CD4-positive, CD25-positive, alpha-beta regulatory T cell (primary cell): ENCODE measurements around the gene PHACTR2. TPM values are rescaled to one million over a fixed set of nuclear protein-coding genes. Genes with fewer than 3 reads are reported as not detected.
"Not testable (repeated sequence)": the region's sequence is repeated elsewhere in the genome, so short reads cannot be mapped to it uniquely, and the experiment has no call there.

Experiments
- ATAC-seq, 2 donors: fragments of 150-1000 bp; cut with Tn5 transposase; one replicate each; pipeline ENCODE4 v1.10.0; 2021; ENCODE audit warnings: low read depth in 2 of 2, moderate number of reproducible peaks in 2 of 2, moderate library complexity in 1 of 2
- DNase-seq, 3 donors: peaks; one replicate each; pipeline versions ENCODE4 v3.0.0 to v3.0.0-alpha.2; 2012 to 2022; ENCODE audit warnings: mixed read lengths in 1 of 3
- H3K27ac ChIP-seq: one replicate; pipeline ENCODE4 v1.7.0; 2013; ENCODE audit warnings: mild to moderate bottlenecking, low read length; ENCODE audit not compliant: insufficient read depth, poor library complexity, severe bottlenecking
- H3K27me3 ChIP-seq: one replicate; pipeline ENCODE4 v1.7.0; 2013; ENCODE audit warnings: low read length; ENCODE audit not compliant: control insufficient read depth, insufficient read depth
- H3K36me3 ChIP-seq: one replicate; pipeline ENCODE4 v1.7.0; 2013; ENCODE audit warnings: mild to moderate bottlenecking, low read length, moderate library complexity; ENCODE audit not compliant: control insufficient read depth, insufficient read depth
- H3K4me1 ChIP-seq: 2 replicates; pipeline ENCODE4 v1.7.0; 2013; ENCODE audit warnings: mild to moderate bottlenecking, low read length; ENCODE audit not compliant: insufficient read depth, control insufficient read depth, poor library complexity, severe bottlenecking
- H3K4me3 ChIP-seq: one replicate; pipeline ENCODE4 v1.7.0; 2013; ENCODE audit warnings: low read depth, mild to moderate bottlenecking, low read length, moderate library complexity
- H3K9me3 ChIP-seq, 2 experiments: 1 replicate in 1 of 2; 2 replicates in 1 of 2; pipeline ENCODE4 v1.7.0; 2013; ENCODE audit warnings: low read length in 2 of 2, mild to moderate bottlenecking in 1 of 2, moderate library complexity in 1 of 2; ENCODE audit not compliant: control insufficient read depth in 2 of 2
- H3K27ac Mint-ChIP-seq, 3 donors: one replicate each; pipeline ENCODE4 v1.8.0; 2020 to 2022; ENCODE audit warnings: mild to moderate bottlenecking in 3 of 3, mixed read lengths in 3 of 3, moderate library complexity in 2 of 3
- H3K27me3 Mint-ChIP-seq: one replicate; pipeline ENCODE4 v1.8.0; 2022; ENCODE audit warnings: mild to moderate bottlenecking, mixed read lengths
- H3K36me3 Mint-ChIP-seq: one replicate; pipeline ENCODE4 v1.8.0; 2020; ENCODE audit warnings: mixed read lengths
- H3K4me1 Mint-ChIP-seq, 4 donors: one replicate each; pipeline ENCODE4 v1.8.0; 2020 to 2022; ENCODE audit warnings: mixed read lengths in 4 of 4, mild to moderate bottlenecking in 1 of 4
- H3K4me3 Mint-ChIP-seq, 4 donors: one replicate each; pipeline ENCODE4 v1.8.0; 2020 to 2022; ENCODE audit warnings: mild to moderate bottlenecking in 4 of 4, mixed read lengths in 4 of 4, moderate library complexity in 3 of 4
- H3K9me3 Mint-ChIP-seq, 7 donors: one replicate each; pipeline ENCODE4 v1.8.0; 2020 to 2022; ENCODE audit warnings: mixed read lengths in 7 of 7, mild to moderate bottlenecking in 3 of 7, moderate library complexity in 2 of 7
- polyA plus RNA-seq, 4 donors: library from polyadenylated mRNA; unstranded; fragments of 300-500 nt; fragmentation: Illumina TruSeq; gene quantifications; one replicate each; pipeline ENCODE4 v1.2.3, GENCODE V29; 2021
- total RNA-seq: library from RNA; stranded (reverse); gene quantifications from one replicate; pipeline ENCODE4 v1.2.3, GENCODE V29; 2022

The PHACTR2 gene
- total and polyA plus RNA-seq, 5 donors from 2014 or later: 16.1 to 70.2 (median 29.8) TPM

- not testable (repeated sequence) for H3K27me3 Mint-ChIP-seq, H3K27me3 ChIP-seq, H3K27ac ChIP-seq, H3K4me3 Mint-ChIP-seq, H3K4me1 ChIP-seq, H3K27ac Mint-ChIP-seq, H3K4me3 ChIP-seq, ATAC-seq, H3K36me3 ChIP-seq, DNase-seq
- Mint-ChIP-seq H3K4me1 (peaks cover 0 to 29% (median 11%) of the 10 kb centered on the region in 4 donors), H3K36me3 (peaks cover 34% of the 10 kb centered on the region), H3K9me3 (peaks cover 2 to 39% (median 16%) of the 10 kb centered on the region in 7 donors)
- peaks cover 8 to 18% of the 10 kb centered on the region in 2 experiments for H3K9me3 ChIP-seq
These were observed 17.6 kb upstream of the PHACTR2 start for GRCh38 chr6:143660170-143660569.

- peaks cover 8 to 57% (median 26%) of the 10 kb centered on the region in 7 donors for H3K9me3 Mint-ChIP-seq
- H3K9me3 ChIP-seq: peaks cover 15% of the 10 kb centered on the region in 2 experiments
These were observed 13.6 kb upstream of the PHACTR2 start for GRCh38 chr6:143664171-143664570.

GRCh38 chr6:143666007-143666406 lies 11.8 kb upstream of the PHACTR2 start:
- not testable (repeated sequence) for DNase-seq, H3K27me3 ChIP-seq, H3K4me3 Mint-ChIP-seq, H3K4me3 ChIP-seq, H3K36me3 ChIP-seq, ATAC-seq, H3K27ac ChIP-seq, H3K27me3 Mint-ChIP-seq, H3K27ac Mint-ChIP-seq, H3K4me1 ChIP-seq
- Mint-ChIP-seq H3K36me3 (peaks cover 22% of the 10 kb centered on the region), H3K9me3 (peaks cover 8 to 47% (median 16%) of the 10 kb centered on the region in 7 donors), H3K4me1 (peaks cover 9 to 20% (median 13%) of the 10 kb centered on the region in 4 donors)
- H3K9me3 ChIP-seq: peaks cover 9 to 15% of the 10 kb centered on the region in 2 experiments

More at GRCh38 chr6:143664171-143664570, 13.6 kb upstream of the PHACTR2 start:
- Mint-ChIP-seq H3K4me1 (peaks cover 0 to 20% (median 8%) of the 10 kb centered on the region in 4 donors), H3K36me3 (peaks cover 30% of the 10 kb centered on the region), H3K27me3 (no peaks in the 10 kb centered on the region), H3K4me3 (no peak overlapping the region), H3K27ac (no peak overlapping the region)
- H3K27ac ChIP-seq: no peak overlapping the region
- no peak overlapping the region for H3K4me3 ChIP-seq
- no peaks in the 10 kb centered on the region for H3K27me3 ChIP-seq
- DNase-seq (no peak), ATAC-seq (no peak)
- H3K4me1 ChIP-seq: no peaks in the 10 kb centered on the region
- peaks cover 5% of the 10 kb centered on the region for H3K36me3 ChIP-seq

- not testable (repeated sequence) for H3K4me3 Mint-ChIP-seq, DNase-seq, H3K27ac Mint-ChIP-seq, H3K36me3 ChIP-seq, H3K27me3 ChIP-seq, ATAC-seq, H3K27ac ChIP-seq, H3K27me3 Mint-ChIP-seq, H3K4me3 ChIP-seq, H3K4me1 ChIP-seq
- peaks cover 4 to 39% (median 11%) of the 10 kb centered on the region in 7 donors for H3K9me3 Mint-ChIP-seq
- H3K9me3 ChIP-seq: peaks cover 9 to 11% of the 10 kb centered on the region in 2 experiments
- H3K36me3 Mint-ChIP-seq: peaks cover 17% of the 10 kb centered on the region
- H3K4me1 Mint-ChIP-seq: peaks cover 13 to 26% (median 18%) of the 10 kb centered on the region in 4 donors
These were observed 8.3 kb upstream of the PHACTR2 start for GRCh38 chr6:143669483-143669882.

- H3K4me1 Mint-ChIP-seq: peaks cover 27 to 49% (median 34%) of the 10 kb centered on the region in 4 donors
- Histone ChIP-seq H3K4me1 (peaks cover 12% of the 10 kb centered on the region), H3K36me3 (no peaks in the 10 kb centered on the region), H3K4me3 (no peak overlapping the region), H3K27me3 (no peaks in the 10 kb centered on the region), H3K9me3 (no peaks in the 10 kb centered on the region), H3K27ac (no peak overlapping the region)
- H3K27ac Mint-ChIP-seq: peak overlapping the region in 1 of 3 donors; percentile 69
- peaks cover 11% of the 10 kb centered on the region for H3K27me3 Mint-ChIP-seq
- H3K9me3 Mint-ChIP-seq: peaks cover 0 to 15% (median 5%) of the 10 kb centered on the region in 7 donors
- ATAC-seq (no peak), DNase-seq (no peak)
- no peak overlapping the region for H3K4me3 Mint-ChIP-seq
- peaks cover 3% of the 10 kb centered on the region for H3K36me3 Mint-ChIP-seq
These were observed 4.1 kb upstream of the PHACTR2 start for GRCh38 chr6:143673669-143674068.

- peak overlapping the region in 1 of 4 donors; percentile 17 for H3K4me3 Mint-ChIP-seq
- H3K9me3 ChIP-seq: no peaks in the 10 kb centered on the region
These were observed 3.0 kb upstream of the PHACTR2 start for GRCh38 chr6:143674483-143675381.

GRCh38 chr6:143675382-143675900 lies 2.3 kb upstream of the PHACTR2 start:
- no peaks in the 10 kb centered on the region for H3K27me3 ChIP-seq
- peaks cover 16% of the 10 kb centered on the region for H3K27me3 Mint-ChIP-seq
- H3K9me3 ChIP-seq: no peaks in the 10 kb centered on the region
- no peaks in the 10 kb centered on the region for H3K36me3 ChIP-seq
- H3K4me3 Mint-ChIP-seq: peak overlapping the region in 1 of 4 donors; percentile 24
- H3K27ac ChIP-seq: no peak overlapping the region
- H3K36me3 Mint-ChIP-seq: peaks cover 3% of the 10 kb centered on the region
- H3K9me3 Mint-ChIP-seq: peaks cover 0 to 3% (median 0%) of the 10 kb centered on the region in 7 donors
- H3K27ac Mint-ChIP-seq: peak overlapping the region in 2 of 3 donors; percentile 8 to 37
- H3K4me3 ChIP-seq: no peak overlapping the region
- H3K4me1 Mint-ChIP-seq: peaks cover 26 to 57% (median 43%) of the 10 kb centered on the region in 4 donors
- ATAC-seq (no peak), DNase-seq (no peak)
- H3K4me1 ChIP-seq: peaks cover 17% of the 10 kb centered on the region

More at GRCh38 chr6:143674483-143675381, 3.0 kb upstream of the PHACTR2 start:
- H3K9me3 Mint-ChIP-seq: peaks cover 0 to 6% (median 0%) of the 10 kb centered on the region in 7 donors
- no peak overlapping the region for H3K4me3 ChIP-seq
- H3K4me1 ChIP-seq: peaks cover 17% of the 10 kb centered on the region
- H3K4me1 Mint-ChIP-seq: peaks cover 26 to 53% (median 42%) of the 10 kb centered on the region in 4 donors
- H3K27me3 Mint-ChIP-seq: peaks cover 16% of the 10 kb centered on the region
- no peak overlapping the region for H3K27ac ChIP-seq
- ATAC-seq: no peak
- H3K27ac Mint-ChIP-seq: peak overlapping the region in 2 of 3 donors; percentile 8 to 37
- no peaks in the 10 kb centered on the region for H3K36me3 ChIP-seq
- H3K27me3 ChIP-seq: no peaks in the 10 kb centered on the region
- peaks cover 3% of the 10 kb centered on the region for H3K36me3 Mint-ChIP-seq
- no peak for DNase-seq
